ENCODE data around the gene UBQLN1. TPM values are rescaled to one million over a fixed set of nuclear protein-coding genes. Genes with fewer than 3 reads are reported as not detected.

Gene UBQLN1
- total RNA-seq, 1 experiment from 2014 or later = 56.3 TPM

DNA sequence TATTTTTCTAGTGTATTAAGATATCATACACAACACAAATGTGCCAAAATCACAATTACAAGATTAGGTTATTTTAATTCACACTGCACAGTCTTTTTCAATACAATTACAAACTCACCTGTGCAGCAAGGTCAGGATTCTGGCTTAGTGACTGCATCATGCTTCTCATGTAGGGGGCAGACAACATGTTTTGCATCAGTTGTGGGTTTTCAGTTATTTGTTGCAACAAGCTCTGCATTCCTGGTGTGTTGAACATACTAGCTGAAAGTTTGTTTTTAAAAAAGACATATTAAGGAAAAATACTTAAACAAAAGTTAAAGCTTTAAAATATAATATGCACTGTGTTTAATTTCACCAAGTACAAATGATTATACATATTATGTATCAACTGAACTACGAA, 38.7 kb downstream of the UBQLN1 start:
- H3K9me3 Mint-ChIP-seq (ENCODE audit: unreplicated experiment) = no peaks in the 10 kb centered on the region
- no peak overlapping the region for H3K4me3 ChIP-seq (ENCODE audit: low read depth, low read length)
- H3K36me3 Mint-ChIP-seq (ENCODE audit: insufficient read depth, unreplicated experiment) = peaks cover 27% of the 10 kb centered on the region
- no peaks in the 10 kb centered on the region; the same call in 1 of the 2 replicates for H3K36me3 ChIP-seq (ENCODE audit: control insufficient read depth, insufficient read depth, low read length)
- no peaks in the 10 kb centered on the region for H3K27me3 ChIP-seq (replicated peaks; ENCODE audit: control insufficient read depth, insufficient read depth, low read length)
- H3K4me1 ChIP-seq = no peaks in the 10 kb centered on the region
- intact Hi-C loops (cut with micrococcal nuclease; ENCODE audit: unreplicated experiment) = loop anchor here (5.0 kb wide), 1 partner anchor 38 kb away; the partner anchor contains the start of gene UBQLN1
- no peaks in the 10 kb centered on the region for H3K27me3 Mint-ChIP-seq (ENCODE audit: insufficient read depth, unreplicated experiment)
- H3K27ac Mint-ChIP-seq (ENCODE audit: unreplicated experiment) = no peak overlapping the region
- POLR2A ChIA-PET = no interaction called here
- H3K4me1 Mint-ChIP-seq (ENCODE audit: low read depth, unreplicated experiment) = no peaks in the 10 kb centered on the region
- no peaks in the 10 kb centered on the region for H3K9me3 ChIP-seq
- no peak overlapping the region for H3K4me3 Mint-ChIP-seq (ENCODE audit: unreplicated experiment)
- no TSS peak for BruUV-seq (replicated peaks)
- CTCF ChIA-PET = no interaction called here
- TF ChIP-seq, protein P1, sequence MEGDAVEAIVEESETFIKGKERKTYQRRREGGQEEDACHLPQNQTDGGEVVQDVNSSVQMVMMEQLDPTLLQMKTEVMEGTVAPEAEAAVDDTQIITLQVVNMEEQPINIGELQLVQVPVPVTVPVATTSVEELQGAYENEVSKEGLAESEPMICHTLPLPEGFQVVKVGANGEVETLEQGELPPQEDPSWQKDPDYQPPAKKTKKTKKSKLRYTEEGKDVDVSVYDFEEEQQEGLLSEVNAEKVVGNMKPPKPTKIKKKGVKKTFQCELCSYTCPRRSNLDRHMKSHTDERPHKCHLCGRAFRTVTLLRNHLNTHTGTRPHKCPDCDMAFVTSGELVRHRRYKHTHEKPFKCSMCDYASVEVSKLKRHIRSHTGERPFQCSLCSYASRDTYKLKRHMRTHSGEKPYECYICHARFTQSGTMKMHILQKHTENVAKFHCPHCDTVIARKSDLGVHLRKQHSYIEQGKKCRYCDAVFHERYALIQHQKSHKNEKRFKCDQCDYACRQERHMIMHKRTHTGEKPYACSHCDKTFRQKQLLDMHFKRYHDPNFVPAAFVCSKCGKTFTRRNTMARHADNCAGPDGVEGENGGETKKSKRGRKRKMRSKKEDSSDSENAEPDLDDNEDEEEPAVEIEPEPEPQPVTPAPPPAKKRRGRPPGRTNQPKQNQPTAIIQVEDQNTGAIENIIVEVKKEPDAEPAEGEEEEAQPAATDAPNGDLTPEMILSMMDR (IDR thresholded peaks at IDR 0.05; ENCODE audit: insufficient read depth in 1 of 2, low read depth in 1 of 2, low read length in 1 of 2, severe bottlenecking in 1 of 2, unreplicated experiment in 1 of 2) = no peak
- no peak for DNase-seq

DNA sequence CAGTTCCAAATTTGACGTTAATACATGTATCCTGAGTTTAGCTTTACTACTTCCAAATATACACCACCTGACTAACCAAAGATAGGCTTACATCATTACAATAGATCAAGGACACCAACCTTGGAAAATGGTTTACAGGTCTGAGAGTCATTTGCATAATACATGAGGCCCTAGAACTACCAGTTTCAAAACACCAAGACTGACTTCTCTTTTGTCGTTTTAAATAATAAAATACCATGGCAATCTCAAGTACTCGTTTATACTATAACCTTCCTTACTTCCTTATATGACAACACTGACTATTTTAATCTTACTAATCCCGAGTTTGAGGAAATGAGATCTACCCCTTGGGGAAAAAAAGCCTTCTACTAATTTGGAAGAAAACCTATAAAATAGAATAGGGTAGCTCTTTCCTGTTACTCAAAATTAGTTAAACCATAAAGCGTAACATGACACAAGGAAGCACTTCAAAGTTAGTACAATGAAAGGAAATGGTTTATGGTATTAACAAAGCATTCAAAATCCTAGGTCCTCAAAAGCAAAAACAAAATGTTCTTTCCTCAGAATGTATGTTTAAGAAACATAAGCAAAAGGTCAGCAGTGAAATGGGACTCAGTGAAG, 42.1 kb downstream of the UBQLN1 start:
- Histone ChIP-seq H3K27me3 (replicated peaks; ENCODE audit: control insufficient read depth, insufficient read depth, low read length) (no peaks in the 10 kb centered on the region), H3K36me3 (ENCODE audit: control insufficient read depth, insufficient read depth, low read length) (no peaks in the 10 kb centered on the region), H3K9me3 (no peaks in the 10 kb centered on the region), H3K4me3 (ENCODE audit: low read depth, low read length) (no peak overlapping the region), H3K4me1 (no peaks in the 10 kb centered on the region)
- no peak for DNase-seq
- no peaks in the 10 kb centered on the region for H3K9me3 Mint-ChIP-seq (ENCODE audit: unreplicated experiment)
- TF ChIP-seq, protein P1 (IDR thresholded peaks at IDR 0.05; ENCODE audit: insufficient read depth in 1 of 2, low read depth in 1 of 2, low read length in 1 of 2, severe bottlenecking in 1 of 2, unreplicated experiment in 1 of 2) = no peak
- no peaks in the 10 kb centered on the region for H3K27me3 Mint-ChIP-seq (ENCODE audit: insufficient read depth, unreplicated experiment)
- no peaks in the 10 kb centered on the region for H3K4me1 Mint-ChIP-seq (ENCODE audit: low read depth, unreplicated experiment)
- H3K4me3 Mint-ChIP-seq (ENCODE audit: unreplicated experiment) = no peak overlapping the region
- no peak overlapping the region for H3K27ac Mint-ChIP-seq (ENCODE audit: unreplicated experiment)
- H3K36me3 Mint-ChIP-seq (ENCODE audit: insufficient read depth, unreplicated experiment) = peaks cover 23% of the 10 kb centered on the region
- intact Hi-C loops (cut with micrococcal nuclease; ENCODE audit: unreplicated experiment) = loop anchor here (5.0 kb wide), 1 partner anchor 42 kb away; the partner anchor contains the start of gene UBQLN1
- ChIA-PET POLR2A (no interaction called here), CTCF (no interaction called here)
- no TSS peak for BruUV-seq (replicated peaks)

GRCh38 chr9:83662933-83663332, 44.8 kb downstream of the UBQLN1 start:
- no peaks in the 10 kb centered on the region for H3K27me3 ChIP-seq (replicated peaks; ENCODE audit: control insufficient read depth, insufficient read depth, low read length)
- CTCF ChIA-PET = no interaction called here
- H3K27me3 Mint-ChIP-seq (ENCODE audit: insufficient read depth, unreplicated experiment) = no peaks in the 10 kb centered on the region
- DNase-seq = no peak
- H3K36me3 Mint-ChIP-seq (ENCODE audit: insufficient read depth, unreplicated experiment) = peaks cover 34% of the 10 kb centered on the region
- H3K4me3 ChIP-seq (ENCODE audit: low read depth, low read length) = no peak overlapping the region
- no peaks in the 10 kb centered on the region for H3K9me3 Mint-ChIP-seq (ENCODE audit: unreplicated experiment)
- no peak overlapping the region for H3K4me3 Mint-ChIP-seq (ENCODE audit: unreplicated experiment)
- no peaks in the 10 kb centered on the region for H3K9me3 ChIP-seq
- H3K27ac Mint-ChIP-seq (ENCODE audit: unreplicated experiment) = no peak overlapping the region
- BruUV-seq (replicated peaks) = no TSS peak
- no peaks in the 10 kb centered on the region for H3K4me1 Mint-ChIP-seq (ENCODE audit: low read depth, unreplicated experiment)
- H3K36me3 ChIP-seq (ENCODE audit: control insufficient read depth, insufficient read depth, low read length) = no peaks in the 10 kb centered on the region
- H3K4me1 ChIP-seq = no peaks in the 10 kb centered on the region
- TF ChIP-seq, protein P1 (IDR thresholded peaks at IDR 0.05; ENCODE audit: insufficient read depth in 1 of 2, low read depth in 1 of 2, low read length in 1 of 2, severe bottlenecking in 1 of 2, unreplicated experiment in 1 of 2) = no peak
- POLR2A ChIA-PET = no interaction called here
- intact Hi-C loops (cut with micrococcal nuclease; ENCODE audit: unreplicated experiment) = no loop called here

Data from Caco-2 (cell line).